ENCODE data around the gene SYT15. TPM values are rescaled to one million over a fixed set of nuclear protein-coding genes. Genes with fewer than 3 reads are reported as not detected.

Gene SYT15
- total RNA-seq, 1 experiment from 2014 or later = 0.64 TPM

DNA sequence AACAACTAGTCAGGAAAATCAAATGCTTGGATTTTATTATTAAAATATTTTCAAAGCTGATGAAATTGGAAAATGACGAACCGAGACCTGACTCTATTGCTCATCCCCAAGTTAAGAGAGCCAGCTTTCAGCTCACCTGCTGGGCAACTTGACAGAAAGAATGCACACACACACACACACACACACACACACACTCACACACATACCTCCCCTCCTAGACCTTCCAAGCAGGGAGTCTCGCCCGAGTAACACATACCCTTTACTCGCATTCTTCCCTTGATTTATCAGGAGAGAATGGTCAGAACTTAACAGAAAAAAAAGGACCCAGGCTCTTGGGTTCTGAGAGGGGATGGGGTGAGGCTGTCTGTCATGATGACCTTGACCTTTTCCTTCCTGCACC, 41.6 kb upstream of the SYT15 start:
- H3K36me3 ChIP-seq (ENCODE audit: insufficient read depth, low read length, poor library complexity, severe bottlenecking) = no peaks in the 10 kb centered on the region
- H3K27me3 ChIP-seq (replicated peaks; ENCODE audit: insufficient read depth, low read depth, low read length, poor library complexity) = peaks cover 15% of the 10 kb centered on the region
- intact Hi-C loops (cut with micrococcal nuclease; ENCODE audit: unreplicated experiment) = no loop called here
- no peak overlapping the region for H3K27ac ChIP-seq (ENCODE audit: low read depth, low read length, poor library complexity, severe bottlenecking)
- no peaks in the 10 kb centered on the region for H3K4me1 ChIP-seq (ENCODE audit: insufficient read depth, low read length, poor library complexity, severe bottlenecking)
- H3K4me3 ChIP-seq (ENCODE audit: low read depth, low read length, poor library complexity, severe bottlenecking) = no peak overlapping the region
- CTCF ChIA-PET = no interaction called here
- TF ChIP-seq EZH2 (IDR thresholded peaks at IDR 0.05; ENCODE audit: borderline replicate concordance, low read depth, low read length, poor library complexity, severe bottlenecking) (no peak), CTCF (conservative IDR thresholded peaks at IDR 0.05; ENCODE audit: low read depth, low read length) (no peak)
- BruUV-seq (replicated peaks) = no TSS peak
- DNase-seq (ENCODE audit: low spot score) = no peak
- POLR2A ChIA-PET (ENCODE audit: low non-redundant PET) = no interaction called here
- H3K9me3 ChIP-seq (ENCODE audit: low read depth, low read length, poor library complexity, severe bottlenecking) = no peaks in the 10 kb centered on the region

DNA sequence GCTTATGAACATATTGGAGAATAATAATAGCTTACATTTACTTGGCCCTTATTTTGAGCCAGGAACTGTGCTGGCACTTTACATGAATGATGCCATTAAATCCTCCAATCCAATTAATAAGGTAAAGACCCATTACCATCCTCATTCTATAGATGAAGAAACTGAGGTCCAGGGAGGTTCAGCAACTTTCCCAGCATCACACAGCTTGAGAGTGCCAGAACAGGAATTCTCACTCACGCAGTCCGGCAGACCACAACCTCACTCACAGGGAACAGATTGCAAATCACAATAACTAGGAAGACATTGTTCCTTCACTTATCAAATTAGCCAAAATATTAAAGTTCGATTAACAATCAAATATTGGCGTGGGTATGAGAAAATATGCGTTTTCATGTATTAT, 40.8 kb upstream of the SYT15 start:
- ChIA-PET CTCF (no interaction called here), POLR2A (ENCODE audit: low non-redundant PET) (no interaction called here)
- Histone ChIP-seq H3K4me3 (ENCODE audit: low read depth, low read length, poor library complexity, severe bottlenecking) (no peak overlapping the region), H3K9me3 (ENCODE audit: low read depth, low read length, poor library complexity, severe bottlenecking) (no peaks in the 10 kb centered on the region), H3K27me3 (replicated peaks; ENCODE audit: insufficient read depth, low read depth, low read length, poor library complexity) (peaks cover 15% of the 10 kb centered on the region), H3K27ac (ENCODE audit: low read depth, low read length, poor library complexity, severe bottlenecking) (no peak overlapping the region), H3K4me1 (ENCODE audit: insufficient read depth, low read length, poor library complexity, severe bottlenecking) (no peaks in the 10 kb centered on the region), H3K36me3 (ENCODE audit: insufficient read depth, low read length, poor library complexity, severe bottlenecking) (no peaks in the 10 kb centered on the region)
- no TSS peak for BruUV-seq (replicated peaks)
- no peak for TF ChIP-seq CTCF (conservative IDR thresholded peaks at IDR 0.05; ENCODE audit: low read depth, low read length)
- TF ChIP-seq EZH2 (IDR thresholded peaks at IDR 0.05; ENCODE audit: borderline replicate concordance, low read depth, low read length, poor library complexity, severe bottlenecking) = no peak
- intact Hi-C loops (cut with micrococcal nuclease; ENCODE audit: unreplicated experiment) = no loop called here
- DNase-seq (ENCODE audit: low spot score) = no peak

DNA sequence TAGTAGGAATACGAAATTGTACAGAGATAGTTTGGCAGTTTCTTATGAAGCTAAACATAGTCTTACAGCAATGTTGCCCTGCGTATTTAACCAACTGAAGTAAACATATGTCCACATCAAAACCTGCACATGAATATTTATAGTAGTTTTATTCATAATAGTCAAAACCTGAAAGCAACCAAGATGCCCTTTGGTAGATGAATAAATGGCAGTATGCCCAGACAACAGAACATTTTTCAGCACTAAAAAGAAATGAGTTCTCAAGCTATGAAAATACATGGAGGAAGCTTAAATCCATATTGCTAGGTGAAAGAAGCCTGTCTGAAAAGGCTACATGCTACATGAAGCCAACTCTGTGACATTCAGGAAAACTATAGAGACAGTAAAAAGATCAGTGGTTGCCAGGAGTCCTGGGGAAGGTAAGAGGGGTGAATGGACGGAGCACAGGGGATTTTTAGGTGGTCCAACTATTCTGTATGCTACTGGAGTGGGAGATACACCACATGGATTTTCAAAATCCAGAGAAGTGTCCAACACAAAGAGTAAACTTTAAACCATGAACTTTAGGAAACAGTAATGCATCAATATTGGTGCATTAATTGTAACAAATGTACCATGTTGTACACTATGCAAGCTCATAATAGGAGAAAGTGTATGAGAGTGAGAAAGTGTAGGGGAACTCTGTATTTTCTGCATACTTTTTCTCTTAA, 40.1 kb upstream of the SYT15 start:
- no TSS peak for BruUV-seq (replicated peaks)
- Histone ChIP-seq H3K9me3 (ENCODE audit: low read depth, low read length, poor library complexity, severe bottlenecking) (no peaks in the 10 kb centered on the region), H3K27ac (ENCODE audit: low read depth, low read length, poor library complexity, severe bottlenecking) (no peak overlapping the region), H3K4me1 (ENCODE audit: insufficient read depth, low read length, poor library complexity, severe bottlenecking) (no peaks in the 10 kb centered on the region), H3K4me3 (ENCODE audit: low read depth, low read length, poor library complexity, severe bottlenecking) (no peak overlapping the region), H3K27me3 (replicated peaks; ENCODE audit: insufficient read depth, low read depth, low read length, poor library complexity) (peaks cover 15% of the 10 kb centered on the region), H3K36me3 (ENCODE audit: insufficient read depth, low read length, poor library complexity, severe bottlenecking) (no peaks in the 10 kb centered on the region)
- POLR2A ChIA-PET (ENCODE audit: low non-redundant PET) = no interaction called here
- TF ChIP-seq CTCF (conservative IDR thresholded peaks at IDR 0.05; ENCODE audit: low read depth, low read length) = no peak
- TF ChIP-seq EZH2 (IDR thresholded peaks at IDR 0.05; ENCODE audit: borderline replicate concordance, low read depth, low read length, poor library complexity, severe bottlenecking) = no peak
- no peak for DNase-seq (ENCODE audit: low spot score)
- CTCF ChIA-PET = interaction anchor here (0.6 kb wide), 1 partner anchor 837 kb away, joined by 3 read pairs; no protein-coding TSS in a partner anchor
- intact Hi-C loops (cut with micrococcal nuclease; ENCODE audit: unreplicated experiment) = no loop called here

Data from A673 (cell line).